Upper lobe of left lung (tissue), 4 donors: ENCODE results near the gene BAIAP2L1.

ENCODE experiments used
- POLR2A ChIP-seq, 4 donors: fragments of 450-650 bp; IDR thresholded peaks; one replicate each; pipeline ENCODE4 v1.5.1; 2016 to 2017; ENCODE audit warnings: antibody characterized with exemption in 4 of 4, mild to moderate bottlenecking in 2 of 4
- POLR2AphosphoS5 ChIP-seq, 2 donors: sonication (generic); formaldehyde crosslinking; IDR thresholded peaks; one replicate each; pipeline ENCODE4 v1.5.1; 2017; ENCODE audit warnings: antibody characterized with exemption in 2 of 2
- TF ChIP-seq, protein P1 (sequence below), 6 experiments: fragments of 450-650 bp in 4 of 6; fragments of 200-600 bp in 2 of 6; sonication (generic) in 2 of 6; IDR thresholded peaks; one replicate each; pipeline ENCODE4 v1.5.1; 2016 to 2019; ENCODE audit warnings: antibody characterized with exemption in 6 of 6

DNA sequence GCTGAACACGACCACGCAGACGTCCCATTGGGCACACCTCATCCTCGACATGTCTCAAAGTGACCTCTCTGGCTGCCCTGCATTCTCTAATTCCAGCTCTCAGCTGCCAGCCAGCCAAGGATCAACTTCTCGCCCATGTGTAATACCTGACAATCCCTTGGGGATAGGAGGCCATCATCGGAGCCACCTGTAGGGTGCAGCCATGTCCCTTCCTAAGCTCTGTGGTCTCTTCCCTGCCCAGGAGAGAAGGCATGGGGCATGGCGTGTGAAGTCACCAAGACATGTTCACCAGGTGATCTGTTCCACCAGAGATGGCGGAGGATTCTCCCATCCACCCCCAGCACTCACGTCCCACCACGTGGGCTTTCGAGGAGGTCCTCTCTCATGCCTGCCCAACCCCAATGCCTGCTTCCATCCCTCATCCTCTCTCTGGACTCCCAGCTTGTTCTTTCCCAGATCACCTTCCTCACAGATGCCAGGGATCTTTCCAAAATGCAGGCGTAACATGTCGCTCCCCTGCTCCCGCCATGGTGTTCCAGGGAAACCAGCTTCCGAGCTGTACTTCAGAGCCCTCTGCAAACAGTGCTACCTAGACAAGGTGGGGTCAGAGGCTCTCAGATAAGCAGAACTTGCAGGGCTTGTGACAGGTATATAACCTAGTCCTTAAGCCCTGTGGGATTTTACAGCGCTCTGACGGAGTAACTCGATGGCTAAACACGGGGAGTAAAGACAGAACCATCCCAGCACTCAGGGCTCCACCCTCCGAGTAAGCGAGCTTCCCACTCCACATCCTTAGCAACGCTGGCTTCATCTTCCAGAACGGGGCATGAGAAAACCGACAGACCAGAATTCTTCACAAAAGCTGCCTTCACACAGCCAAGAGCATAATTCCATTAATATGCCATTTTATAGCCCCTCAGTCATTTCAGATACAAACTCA lies 78.3 kb downstream of the BAIAP2L1 start:
- TF ChIP-seq POLR2A (IDR thresholded peaks at IDR 0.05) (no peak), POLR2AphosphoS5 (IDR thresholded peaks at IDR 0.05) (no peak)
- TF ChIP-seq, protein P1, sequence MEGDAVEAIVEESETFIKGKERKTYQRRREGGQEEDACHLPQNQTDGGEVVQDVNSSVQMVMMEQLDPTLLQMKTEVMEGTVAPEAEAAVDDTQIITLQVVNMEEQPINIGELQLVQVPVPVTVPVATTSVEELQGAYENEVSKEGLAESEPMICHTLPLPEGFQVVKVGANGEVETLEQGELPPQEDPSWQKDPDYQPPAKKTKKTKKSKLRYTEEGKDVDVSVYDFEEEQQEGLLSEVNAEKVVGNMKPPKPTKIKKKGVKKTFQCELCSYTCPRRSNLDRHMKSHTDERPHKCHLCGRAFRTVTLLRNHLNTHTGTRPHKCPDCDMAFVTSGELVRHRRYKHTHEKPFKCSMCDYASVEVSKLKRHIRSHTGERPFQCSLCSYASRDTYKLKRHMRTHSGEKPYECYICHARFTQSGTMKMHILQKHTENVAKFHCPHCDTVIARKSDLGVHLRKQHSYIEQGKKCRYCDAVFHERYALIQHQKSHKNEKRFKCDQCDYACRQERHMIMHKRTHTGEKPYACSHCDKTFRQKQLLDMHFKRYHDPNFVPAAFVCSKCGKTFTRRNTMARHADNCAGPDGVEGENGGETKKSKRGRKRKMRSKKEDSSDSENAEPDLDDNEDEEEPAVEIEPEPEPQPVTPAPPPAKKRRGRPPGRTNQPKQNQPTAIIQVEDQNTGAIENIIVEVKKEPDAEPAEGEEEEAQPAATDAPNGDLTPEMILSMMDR (IDR thresholded peaks at IDR 0.05): peak in 1 of 6 experiments; percentile 19
